GM18858 (cell line): ENCODE data around the gene MIA3.

Experiments
- ATAC-seq: cut with Tn5 transposase; IDR thresholded peaks from one replicate; pipeline ENCODE4 v1.9.1; 2021; ENCODE audit not compliant: unreplicated experiment

Gene MIA3

GRCh38 chr1:222617367-222617951 is 438 bp upstream of the MIA3 start:
- peak; percentile 72 for ATAC-seq

- no peak for ATAC-seq
Measured at GRCh38 chr1:222618880-222619596, 1.1 kb downstream of the MIA3 start.

- ATAC-seq = peak; percentile 48
Measured at GRCh38 chr1:222620566-222620965, 2.7 kb downstream of the MIA3 start.

GRCh38 chr1:222622765-222623164 is 4.9 kb downstream of the MIA3 start:
- no peak for ATAC-seq

- no peak for ATAC-seq
Measured at GRCh38 chr1:222623458-222623857, 5.6 kb downstream of the MIA3 start.

- ATAC-seq = no peak
Measured at GRCh38 chr1:222624214-222624613, 6.3 kb downstream of the MIA3 start.

GRCh38 chr1:222627232-222627631 is 9.3 kb downstream of the MIA3 start:
- no peak for ATAC-seq

GRCh38 chr1:222629921-222630535 is 12.1 kb downstream of the MIA3 start:
- ATAC-seq = no peak

- no peak for ATAC-seq
Measured at GRCh38 chr1:222631611-222632208, 13.8 kb downstream of the MIA3 start.

GRCh38 chr1:222632749-222633148 is 14.9 kb downstream of the MIA3 start:
- no peak for ATAC-seq

GRCh38 chr1:222634180-222635013 is 16.5 kb downstream of the MIA3 start:
- peak; percentile 87 for ATAC-seq

- ATAC-seq = no peak
Measured at GRCh38 chr1:222641269-222641948, 23.5 kb downstream of the MIA3 start.

- ATAC-seq = no peak
Measured at GRCh38 chr1:222642468-222642867, 24.6 kb downstream of the MIA3 start.

- ATAC-seq = no peak
Measured at GRCh38 chr1:222643606-222643937, 25.7 kb downstream of the MIA3 start.

GRCh38 chr1:222643938-222644635 is 26.2 kb downstream of the MIA3 start:
- ATAC-seq = peak; percentile 91

- ATAC-seq = no peak
Measured at GRCh38 chr1:222644636-222644980, 26.7 kb downstream of the MIA3 start.

GRCh38 chr1:222652676-222653075 is 34.8 kb downstream of the MIA3 start:
- ATAC-seq = no peak

- peak; percentile 59 for ATAC-seq
Measured at GRCh38 chr1:222653178-222653827, 35.4 kb downstream of the MIA3 start.

- peak; percentile 95 for ATAC-seq
Measured at GRCh38 chr1:222654849-222655248, 37.0 kb downstream of the MIA3 start.
